ENCODE measurements around the gene EHD1. TPM values are rescaled to one million over a fixed set of nuclear protein-coding genes. Genes with fewer than 3 reads are reported as not detected.

EHD1 gene
- total and polyA plus RNA-seq, 9 of the 15 experiments (the other 6 are each of a cell fraction or from before 2014, with no cell fraction given): 0.46 to 65.0 (median 16.4) TPM

GRCh38 chr11:64923944-64924909, 45.8 kb upstream of the EHD1 start, which contains the start of gene PPP2R5B (continued):
- no peak for TF ChIP-seq TAF1 (IDR thresholded peaks at IDR 0.05; ENCODE audit: control insufficient read depth, extremely low read depth, insufficient read depth, low read length, severe bottlenecking)
- TF ChIP-seq ELF2 (CRISPR knock-in tag; IDR thresholded peaks at IDR 0.05): peak; percentile 47; the same call in 1 of the 2 replicates
- peak; percentile 27 for TF ChIP-seq ASH1L (IDR thresholded peaks at IDR 0.05; ENCODE audit: borderline replicate concordance, low read depth, partially characterized antibody)
- TF ChIP-seq NR2F6 (CRISPR knock-in tag; IDR thresholded peaks at IDR 0.05): peak; percentile 68; the same call in 1 of the 2 replicates
- TF ChIP-seq HMGN3 (IDR thresholded peaks at IDR 0.05; ENCODE audit: borderline replicate concordance, extremely low read depth, insufficient read length, low read depth, low read length): peak; percentile 72
- TF ChIP-seq HLTF (IDR thresholded peaks at IDR 0.05): peak; percentile 71; the same call in 1 of the 2 replicates
- TF ChIP-seq MNT (conservative IDR thresholded peaks at IDR 0.05): peak; percentile 73 to 89; a peak in 3 of 4 replicates
- TF ChIP-seq EGR1 (conservative IDR thresholded peaks at IDR 0.05): peak; percentile 39; the same call in 1 of the 2 replicates
- peak; percentile 20; the same call in 1 of the 2 replicates for TF ChIP-seq PKNOX1 (IDR thresholded peaks at IDR 0.05)
- peak; percentile 60 for TF ChIP-seq FOS (IDR thresholded peaks at IDR 0.05; ENCODE audit: extremely low read depth, insufficient read length)
- no peak for TF ChIP-seq TGIF2 (CRISPR knock-in tag; IDR thresholded peaks at IDR 0.05)
- no peak for TF ChIP-seq ZNF24 (IDR thresholded peaks at IDR 0.05)
- 0 out of 2 replicates have a peak, but pooled peaks have one; percentile 62 for TF ChIP-seq ZBTB7A (IDR thresholded peaks at IDR 0.05; ENCODE audit: borderline replicate concordance, control insufficient read depth, low read depth, low read length)
- no peak for TF ChIP-seq PYGO2 (tag; IDR thresholded peaks at IDR 0.05)
- peak in 1 of 3 experiments; percentile 17; a peak in 1 of 6 replicates for TF ChIP-seq CTCF (IDR thresholded peaks at IDR 0.05 in 2 of 3, conservative IDR thresholded peaks at IDR 0.05 in 1 of 3; ENCODE audit: insufficient read depth in 2 of 3, low read depth in 1 of 3, low read length in 3 of 3)
- no peak for TF ChIP-seq DLX4 (CRISPR knock-in tag; IDR thresholded peaks at IDR 0.05)
- no peak for TF ChIP-seq CEBPZ (IDR thresholded peaks at IDR 0.05; ENCODE audit: borderline replicate concordance, low read depth, low read length)

All from K562 (cell line).